Cardiac muscle cell (in vitro differentiated cells and primary cell): ENCODE results near the gene AHNAK. TPM values are rescaled to one million over a fixed set of nuclear protein-coding genes. Genes with fewer than 3 reads are reported as not detected.
"Not testable (repeated sequence)": the region's sequence is repeated elsewhere in the genome, so short reads cannot be mapped to it uniquely, and the experiment has no call there.

Experiments used
- DNase-seq, 2 donors: peaks; one replicate each; pipeline versions ENCODE4 v3.0.0 to v3.0.0-alpha.2; 2010 to 2017; ENCODE audit warnings: low read depth in 1 of 2, low spot score in 1 of 2
- H3K27ac ChIP-seq: fragments of 200-600 bp; sonication (generic); 2 replicates; pipeline ENCODE4 v1.5.1; 2016
- H3K27me3 ChIP-seq: fragments of 200-600 bp; sonication (generic); 2 replicates; pipeline ENCODE4 v1.6.0; 2016; ENCODE audit warnings: control low read depth
- H3K36me3 ChIP-seq: fragments of 200-600 bp; sonication (generic); 2 replicates; pipeline ENCODE4 v1.5.1; 2016; ENCODE audit warnings: control low read depth
- H3K4me1 ChIP-seq: fragments of 200-600 bp; sonication (generic); 2 replicates; pipeline ENCODE4 v1.8.1; 2017; ENCODE audit warnings: low read depth, mild to moderate bottlenecking, mixed run types
- H3K4me3 ChIP-seq: fragments of 200-600 bp; sonication (generic); 2 replicates; pipeline ENCODE4 v1.5.1; 2016; ENCODE audit warnings: mild to moderate bottlenecking
- H3K9me3 ChIP-seq: fragments of 200-600 bp; sonication (generic); 2 replicates; pipeline ENCODE4 v1.5.1; 2017; ENCODE audit warnings: low read depth, mild to moderate bottlenecking, control low read depth
- CTCF ChIP-seq: IDR thresholded peaks from 2 replicates; pipeline ENCODE4 v1.5.1; 2012; ENCODE audit warnings: low read depth, mild to moderate bottlenecking, low read length
- polyA plus RNA-seq: library from polyadenylated mRNA; unstranded; fragments of >200 nt; fragmentation: Nextera tagmentation; extraction: Ambion mirVana; gene quantifications from 2 replicates; pipeline ENCODE4 v1.2.1, GENCODE V29; 2016
- total RNA-seq: library from RNA; depleted of rRNA; stranded (reverse); fragments of >200 nt; gene quantifications from 2 replicates; pipeline ENCODE4 v1.2.3, GENCODE V29; 2016

AHNAK gene
- total and polyA plus RNA-seq, 2 experiments from 2014 or later = 13.4 to 77.1 TPM

DNA sequence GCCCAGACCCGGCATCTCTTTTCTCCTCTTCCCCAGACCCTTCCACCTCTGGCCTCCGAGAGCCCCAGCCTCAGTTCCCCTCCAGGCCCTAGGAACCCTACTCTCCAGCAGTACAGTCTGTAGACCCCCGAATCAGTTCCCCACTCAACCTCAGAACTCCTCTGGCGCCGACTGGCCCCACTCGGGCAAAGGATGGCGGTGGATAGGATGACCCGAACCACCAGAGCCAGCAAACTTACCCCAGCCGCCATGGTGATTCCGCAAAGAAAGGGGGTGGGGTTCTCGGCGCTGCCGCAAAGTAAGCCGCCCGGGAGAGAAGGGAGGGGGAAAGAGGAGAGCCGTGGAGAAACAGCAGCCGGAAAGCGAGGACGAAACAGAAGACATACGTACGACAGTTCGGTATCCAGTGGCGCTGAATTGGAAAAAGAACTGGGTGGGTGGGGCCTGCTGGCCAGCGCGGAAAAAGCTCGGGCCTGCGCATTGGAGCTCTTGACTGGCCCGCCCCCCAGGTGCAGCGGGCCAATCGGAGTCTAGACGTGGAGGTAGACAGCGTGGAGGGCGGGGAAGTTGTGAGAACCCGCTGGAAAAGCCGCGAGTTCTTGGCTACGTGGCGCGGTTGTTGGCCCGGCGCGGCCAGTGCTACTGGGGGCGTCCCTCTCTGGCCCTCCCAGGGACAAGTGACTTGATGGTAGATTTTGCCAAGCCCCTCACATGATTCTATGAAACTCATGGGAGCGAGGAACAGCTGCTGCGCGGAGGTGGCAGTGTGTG, 27.2 kb upstream of the AHNAK start, which contains the start of gene EEF1G:
Gene EEF1G, minus strand, starts transcription at position 300 of the 771 bp plus-strand sequence. Its CDS starts 49 bp downstream, at position 251.
- peak; percentile 100 for DNase-seq
- Histone ChIP-seq H3K27me3 (no peaks in the 10 kb centered on the region), H3K36me3 (peaks cover 46% of the 10 kb centered on the region), H3K4me3 (peak within 1 kb of the TSS; percentile 65), H3K9me3 (no peaks in the 10 kb centered on the region), H3K27ac (peak within 1 kb of the TSS; percentile 85), H3K4me1 (peaks cover 9% of the 10 kb centered on the region)
- no peak for TF ChIP-seq CTCF

- peak; percentile 30 to 44 for DNase-seq
- H3K4me1 ChIP-seq = peaks cover 9% of the 10 kb centered on the region
Measured at GRCh38 chr11:62573006-62573591, 26.5 kb upstream of the AHNAK start.

DNA sequence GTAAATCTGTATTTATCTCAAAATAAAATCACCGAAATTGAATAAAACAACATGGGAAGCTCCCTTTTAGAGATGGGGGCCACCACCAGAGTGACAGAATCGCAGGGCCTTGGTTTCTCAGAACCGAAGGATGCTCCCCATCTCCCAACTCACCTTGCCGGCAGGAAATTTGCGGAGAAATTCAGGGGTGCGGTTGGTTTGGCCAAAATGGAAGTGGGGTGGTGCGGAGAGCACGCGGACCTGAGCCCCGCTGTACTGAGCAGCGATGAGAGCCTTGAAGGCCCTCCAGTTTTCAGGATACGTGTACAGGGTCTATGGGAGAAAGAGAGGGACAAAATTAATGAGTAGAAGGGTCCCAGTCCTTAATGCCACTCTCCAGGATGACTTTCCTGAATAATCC, 25.8 kb upstream of the AHNAK start:
- TF ChIP-seq CTCF = no peak
- peaks cover 9% of the 10 kb centered on the region for H3K4me1 ChIP-seq
- H3K4me3 ChIP-seq = peak overlapping the region; percentile 65
- H3K36me3 ChIP-seq = peaks cover 51% of the 10 kb centered on the region
- DNase-seq = no peak
- no peaks in the 10 kb centered on the region for H3K9me3 ChIP-seq
- peak overlapping the region; percentile 83 for H3K27ac ChIP-seq
- no peaks in the 10 kb centered on the region for H3K27me3 ChIP-seq

More at GRCh38 chr11:62573006-62573591, 26.5 kb upstream of the AHNAK start:
- Histone ChIP-seq H3K36me3 (peaks cover 44% of the 10 kb centered on the region), H3K27ac (peak overlapping the region; percentile 83), H3K4me3 (peak overlapping the region; percentile 65), H3K27me3 (no peaks in the 10 kb centered on the region), H3K9me3 (no peaks in the 10 kb centered on the region)
- no peak for TF ChIP-seq CTCF

DNA sequence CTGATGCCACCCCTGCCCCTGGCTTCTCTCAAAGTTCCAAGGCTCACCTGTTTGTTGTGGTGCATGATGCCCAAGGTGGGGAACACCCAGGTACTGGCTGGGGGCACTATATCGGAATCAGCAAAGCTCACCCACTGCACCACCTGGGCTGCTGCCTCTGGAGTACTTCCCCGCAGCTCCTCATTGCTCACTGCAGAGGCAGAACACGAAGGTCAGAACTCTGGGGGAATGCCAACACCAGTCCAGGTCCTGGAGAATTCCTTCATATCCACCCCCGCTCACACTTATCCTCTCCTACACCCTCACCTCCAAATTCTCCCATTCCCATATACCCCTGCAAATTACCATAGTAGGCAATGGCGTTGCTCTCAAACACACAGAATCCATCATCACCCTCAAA, 24.9 kb upstream of the AHNAK start:
- peak overlapping the region; percentile 53 for H3K27ac ChIP-seq
- H3K4me3 ChIP-seq = not testable (repeated sequence)

GRCh38 chr11:62570903-62571302, 24.3 kb upstream of the AHNAK start:
- H3K27ac ChIP-seq, DNase-seq, H3K9me3 ChIP-seq, H3K4me3 ChIP-seq, H3K4me1 ChIP-seq, H3K27me3 ChIP-seq: not testable (repeated sequence)
- H3K36me3 ChIP-seq = peaks cover 59% of the 10 kb centered on the region

More for the DNA sequence above, 24.9 kb upstream of the AHNAK start:
- not testable (repeated sequence) for H3K27me3 ChIP-seq, H3K9me3 ChIP-seq, DNase-seq, H3K4me1 ChIP-seq
- peaks cover 56% of the 10 kb centered on the region for H3K36me3 ChIP-seq

- no peaks in the 10 kb centered on the region for H3K27me3 ChIP-seq
- no peak for TF ChIP-seq CTCF
- H3K36me3 ChIP-seq = peaks cover 68% of the 10 kb centered on the region
- no peak overlapping the region for H3K27ac ChIP-seq
- no peaks in the 10 kb centered on the region for H3K9me3 ChIP-seq
- peaks cover 6% of the 10 kb centered on the region for H3K4me1 ChIP-seq
- no peak overlapping the region for H3K4me3 ChIP-seq
- DNase-seq = no peak
Measured at GRCh38 chr11:62569611-62570010, 23.0 kb upstream of the AHNAK start.
